ENCODE results near the gene RABL6.

The RABL6 gene

DNA sequence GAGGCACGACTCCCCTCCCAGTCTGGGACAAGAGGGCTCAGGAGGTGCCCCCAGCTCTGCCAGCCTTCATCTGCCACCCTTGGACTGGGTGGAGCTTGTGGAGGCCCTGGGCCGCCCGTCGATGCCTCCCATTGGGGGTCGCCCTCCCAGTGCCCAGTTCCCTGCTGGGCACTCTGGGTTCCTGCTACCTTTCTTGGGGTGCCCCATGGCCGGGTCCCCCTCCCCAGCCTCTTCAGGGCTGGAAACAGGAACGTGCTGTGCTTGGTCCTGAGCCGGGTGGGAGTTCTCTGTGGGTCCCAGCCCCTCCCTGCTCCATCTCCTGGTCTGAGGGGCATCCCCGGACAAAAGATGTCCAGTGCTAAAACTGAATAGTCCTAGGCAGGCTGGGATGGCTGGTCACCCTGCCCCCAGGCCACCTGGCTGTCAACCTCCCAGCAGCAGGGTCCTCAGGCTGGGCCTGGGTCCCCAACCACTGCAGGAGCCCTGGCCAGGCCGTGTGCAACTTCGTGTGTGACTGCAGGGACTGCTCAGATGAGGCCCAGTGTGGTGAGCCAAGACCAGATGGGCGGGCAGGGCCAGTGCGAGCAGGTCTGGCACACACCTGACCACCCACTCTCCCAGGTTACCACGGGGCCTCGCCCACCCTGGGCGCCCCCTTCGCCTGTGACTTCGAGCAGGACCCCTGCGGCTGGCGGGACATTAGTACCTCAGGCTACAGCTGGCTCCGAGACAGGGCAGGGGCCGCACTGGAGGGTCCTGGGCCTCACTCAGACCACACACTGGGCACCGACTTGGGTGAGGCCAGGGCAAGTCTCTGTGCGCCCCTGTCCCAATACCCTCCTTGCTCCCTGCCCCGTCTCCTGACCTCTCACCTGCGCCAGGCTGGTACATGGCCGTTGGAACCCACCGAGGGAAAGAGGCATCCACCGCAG is 45.2 kb downstream of the RABL6 start:
- DNase-seq (ENCODE audit: low read depth) = no peak
- H3K4me3 ChIP-seq (ENCODE audit: control insufficient read depth, low read depth, low read length) = no peak overlapping the region
- TF ChIP-seq, protein P1, sequence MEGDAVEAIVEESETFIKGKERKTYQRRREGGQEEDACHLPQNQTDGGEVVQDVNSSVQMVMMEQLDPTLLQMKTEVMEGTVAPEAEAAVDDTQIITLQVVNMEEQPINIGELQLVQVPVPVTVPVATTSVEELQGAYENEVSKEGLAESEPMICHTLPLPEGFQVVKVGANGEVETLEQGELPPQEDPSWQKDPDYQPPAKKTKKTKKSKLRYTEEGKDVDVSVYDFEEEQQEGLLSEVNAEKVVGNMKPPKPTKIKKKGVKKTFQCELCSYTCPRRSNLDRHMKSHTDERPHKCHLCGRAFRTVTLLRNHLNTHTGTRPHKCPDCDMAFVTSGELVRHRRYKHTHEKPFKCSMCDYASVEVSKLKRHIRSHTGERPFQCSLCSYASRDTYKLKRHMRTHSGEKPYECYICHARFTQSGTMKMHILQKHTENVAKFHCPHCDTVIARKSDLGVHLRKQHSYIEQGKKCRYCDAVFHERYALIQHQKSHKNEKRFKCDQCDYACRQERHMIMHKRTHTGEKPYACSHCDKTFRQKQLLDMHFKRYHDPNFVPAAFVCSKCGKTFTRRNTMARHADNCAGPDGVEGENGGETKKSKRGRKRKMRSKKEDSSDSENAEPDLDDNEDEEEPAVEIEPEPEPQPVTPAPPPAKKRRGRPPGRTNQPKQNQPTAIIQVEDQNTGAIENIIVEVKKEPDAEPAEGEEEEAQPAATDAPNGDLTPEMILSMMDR (IDR thresholded peaks at IDR 0.05; ENCODE audit: control insufficient read depth, insufficient read depth, low read depth, low read length, missing control alignments) = no peak

DNA sequence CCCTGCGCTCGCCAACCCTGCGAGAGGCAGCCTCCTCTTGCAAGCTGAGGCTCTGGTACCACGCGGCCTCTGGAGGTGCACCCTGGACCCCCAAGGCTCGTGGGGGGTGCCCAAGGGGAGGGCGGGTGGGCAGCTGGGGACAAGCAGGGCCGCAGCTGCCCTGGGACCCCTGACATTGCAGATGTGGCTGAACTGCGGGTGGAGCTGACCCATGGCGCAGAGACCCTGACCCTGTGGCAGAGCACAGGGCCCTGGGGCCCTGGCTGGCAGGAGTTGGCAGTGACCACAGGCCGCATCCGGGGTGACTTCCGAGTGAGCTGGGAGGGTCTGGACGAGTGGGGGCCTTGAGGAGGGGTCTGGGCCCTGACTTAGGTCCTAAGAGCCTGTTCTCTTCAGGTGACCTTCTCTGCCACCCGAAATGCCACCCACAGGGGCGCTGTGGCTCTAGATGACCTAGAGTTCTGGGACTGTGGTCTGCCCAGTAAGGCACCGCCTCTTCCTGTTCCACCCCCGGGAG is 45.9 kb downstream of the RABL6 start:
- H3K4me3 ChIP-seq (ENCODE audit: control insufficient read depth, low read depth, low read length) = no peak overlapping the region
- TF ChIP-seq, protein P1 (IDR thresholded peaks at IDR 0.05; ENCODE audit: control insufficient read depth, insufficient read depth, low read depth, low read length, missing control alignments) = no peak
- DNase-seq (ENCODE audit: low read depth) = no peak

DNA sequence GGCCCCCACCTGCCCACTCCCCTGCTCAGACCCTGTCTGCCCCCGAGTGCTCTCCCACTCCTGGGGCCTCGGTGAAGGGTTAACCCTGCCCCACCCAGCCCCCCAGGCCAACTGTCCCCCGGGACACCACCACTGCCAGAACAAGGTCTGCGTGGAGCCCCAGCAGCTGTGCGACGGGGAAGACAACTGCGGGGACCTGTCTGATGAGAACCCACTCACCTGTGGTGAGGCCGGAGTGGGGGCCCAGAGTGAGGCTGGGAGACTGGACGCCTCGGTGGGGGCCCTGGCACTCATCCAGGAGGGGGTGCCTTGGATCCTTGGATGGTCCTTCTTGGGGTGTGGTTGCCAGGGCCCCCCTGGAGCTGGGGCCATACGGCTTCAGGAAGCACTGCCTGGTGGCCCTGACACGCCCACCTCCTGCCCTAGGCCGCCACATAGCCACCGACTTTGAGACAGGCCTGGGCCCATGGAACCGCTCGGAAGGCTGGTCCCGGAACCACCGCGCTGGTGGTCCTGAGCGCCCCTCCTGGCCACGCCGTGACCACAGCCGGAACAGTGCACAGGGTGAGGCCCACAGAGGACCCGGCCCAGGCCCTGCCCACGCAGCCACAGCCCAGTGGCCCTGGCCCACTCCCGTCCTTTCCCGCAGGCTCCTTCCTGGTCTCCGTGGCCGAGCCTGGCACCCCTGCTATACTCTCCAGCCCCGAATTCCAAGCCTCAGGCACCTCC is 46.5 kb downstream of the RABL6 start:
- TF ChIP-seq, protein P1 (IDR thresholded peaks at IDR 0.05; ENCODE audit: control insufficient read depth, insufficient read depth, low read depth, low read length, missing control alignments) = no peak
- no peak overlapping the region for H3K4me3 ChIP-seq (ENCODE audit: control insufficient read depth, low read depth, low read length)
- DNase-seq (ENCODE audit: low read depth) = no peak

DNA sequence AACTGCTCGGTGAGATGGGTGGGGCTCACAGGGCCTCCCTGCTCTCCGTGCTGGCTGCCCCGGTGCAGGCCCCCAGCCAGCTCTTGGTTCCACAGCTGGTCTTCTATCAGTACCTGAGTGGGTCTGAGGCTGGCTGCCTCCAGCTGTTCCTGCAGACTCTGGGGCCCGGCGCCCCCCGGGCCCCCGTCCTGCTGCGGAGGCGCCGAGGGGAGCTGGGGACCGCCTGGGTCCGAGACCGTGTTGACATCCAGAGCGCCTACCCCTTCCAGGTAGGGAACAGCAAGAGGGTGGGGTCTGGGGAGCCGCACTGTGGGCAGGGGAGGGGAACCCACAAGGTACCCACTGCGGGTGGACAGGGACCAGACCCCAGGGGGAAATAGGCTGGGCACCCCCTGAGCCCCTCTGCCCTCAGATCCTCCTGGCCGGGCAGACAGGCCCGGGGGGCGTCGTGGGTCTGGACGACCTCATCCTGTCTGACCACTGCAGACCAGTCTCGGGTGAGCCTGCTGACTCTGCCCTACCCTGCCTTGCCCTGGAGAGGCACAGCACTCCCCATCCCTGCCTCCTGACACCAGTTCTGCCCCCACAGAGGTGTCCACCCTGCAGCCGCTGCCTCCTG is 47.2 kb downstream of the RABL6 start:
- TF ChIP-seq, protein P1 (IDR thresholded peaks at IDR 0.05; ENCODE audit: control insufficient read depth, insufficient read depth, low read depth, low read length, missing control alignments) = no peak
- no peak for DNase-seq (ENCODE audit: low read depth)
- no peak overlapping the region for H3K4me3 ChIP-seq (ENCODE audit: control insufficient read depth, low read depth, low read length)

DNA sequence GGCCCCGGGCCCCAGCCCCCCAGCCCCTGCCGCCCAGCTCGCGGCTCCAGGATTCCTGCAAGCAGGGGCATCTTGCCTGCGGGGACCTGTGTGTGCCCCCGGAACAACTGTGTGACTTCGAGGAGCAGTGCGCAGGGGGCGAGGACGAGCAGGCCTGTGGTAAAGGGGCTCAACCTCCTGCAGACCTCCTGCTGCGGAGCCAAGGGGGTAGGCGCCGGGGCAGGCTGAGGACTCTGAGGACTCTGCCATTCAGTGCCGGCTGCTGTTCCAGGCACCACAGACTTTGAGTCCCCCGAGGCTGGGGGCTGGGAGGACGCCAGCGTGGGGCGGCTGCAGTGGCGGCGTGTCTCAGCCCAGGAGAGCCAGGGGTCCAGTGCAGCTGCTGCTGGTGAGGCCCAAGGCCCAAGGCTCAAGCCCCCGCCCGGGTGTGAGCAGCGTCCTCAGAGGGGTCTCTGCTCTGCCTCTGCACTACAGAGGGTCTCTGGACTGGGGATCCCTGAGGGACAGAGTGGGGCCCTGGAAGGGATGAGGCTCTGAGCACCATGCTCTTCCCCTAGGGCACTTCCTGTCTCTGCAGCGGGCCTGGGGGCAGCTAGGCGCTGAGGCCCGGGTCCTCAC is 47.8 kb downstream of the RABL6 start:
- TF ChIP-seq, protein P1 (IDR thresholded peaks at IDR 0.05; ENCODE audit: control insufficient read depth, insufficient read depth, low read depth, low read length, missing control alignments) = no peak
- H3K4me3 ChIP-seq (ENCODE audit: control insufficient read depth, low read depth, low read length) = no peak overlapping the region
- DNase-seq (ENCODE audit: low read depth) = no peak

DNA sequence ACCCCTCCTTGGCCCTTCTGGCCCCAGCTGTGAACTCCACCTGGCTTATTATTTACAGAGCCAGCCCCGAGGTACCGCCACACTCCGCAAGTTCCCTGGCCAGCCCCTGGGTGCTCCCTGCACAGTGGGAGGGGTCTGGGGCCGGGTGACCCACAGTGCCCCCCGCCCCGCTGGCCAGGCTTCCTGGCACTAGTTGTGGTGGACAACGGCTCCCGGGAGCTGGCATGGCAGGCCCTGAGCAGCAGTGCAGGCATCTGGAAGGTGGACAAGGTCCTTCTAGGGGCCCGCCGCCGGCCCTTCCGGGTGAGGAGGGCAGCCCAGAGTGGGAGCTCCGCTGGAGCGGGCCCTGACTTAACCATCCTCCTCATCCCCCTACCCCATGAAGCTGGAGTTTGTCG is 48.3 kb downstream of the RABL6 start:
- TF ChIP-seq, protein P1 (IDR thresholded peaks at IDR 0.05; ENCODE audit: control insufficient read depth, insufficient read depth, low read depth, low read length, missing control alignments) = no peak
- no peak overlapping the region for H3K4me3 ChIP-seq (ENCODE audit: control insufficient read depth, low read depth, low read length)
- DNase-seq (ENCODE audit: low read depth) = no peak

Data from AG09309 (cell line).